Fibroblast of lung (primary cell): ENCODE data around the gene PGAM1. TPM values are rescaled to one million over a fixed set of nuclear protein-coding genes. Genes with fewer than 3 reads are reported as not detected.

Source experiments
- DNase-seq, 2 donors: peaks; one replicate each; pipeline versions ENCODE4 v3.0.0 to v3.0.0-alpha.2; 2010; ENCODE audit warnings: low read depth in 2 of 2
- H2AFZ ChIP-seq: 2 replicates; pipeline ENCODE4 v1.5.1; 2012; ENCODE audit warnings: low read length, control low read depth, inconsistent platforms
- H3K27ac ChIP-seq: 2 replicates; pipeline ENCODE4 v1.5.1; 2011; ENCODE audit warnings: low read length, control low read depth; ENCODE audit not compliant: insufficient read depth
- H3K27me3 ChIP-seq: 2 replicates; pipeline ENCODE4 v1.5.1; 2011; ENCODE audit warnings: mild to moderate bottlenecking, low read length; ENCODE audit not compliant: control insufficient read depth, insufficient read depth
- H3K36me3 ChIP-seq: 2 replicates; pipeline ENCODE4 v1.5.1; 2011; ENCODE audit warnings: low read length; ENCODE audit not compliant: control insufficient read depth, insufficient read depth
- H3K4me1 ChIP-seq: 2 replicates; pipeline ENCODE4 v1.5.1; 2011; ENCODE audit warnings: low read length; ENCODE audit not compliant: control insufficient read depth, insufficient read depth; ENCODE audit errors: extremely low read depth
- H3K4me2 ChIP-seq: 2 replicates; pipeline ENCODE4 v1.5.1; 2011; ENCODE audit warnings: low read length, control low read depth; ENCODE audit not compliant: insufficient read depth; ENCODE audit errors: extremely low read depth
- H3K4me3 ChIP-seq, 4 experiments: fragments of 200-600 bp in 1 of 4; sonication (generic) in 1 of 4; replicated peaks in 1 of 4; 2 replicates each; pipeline ENCODE4 v1.5.1; 2011 to 2016; ENCODE audit warnings: low read length in 4 of 4, low read depth in 3 of 4, mild to moderate bottlenecking in 3 of 4, control low read depth in 2 of 4, inconsistent platforms in 1 of 4, mixed read lengths in 1 of 4; ENCODE audit not compliant: insufficient read depth in 1 of 4; ENCODE audit errors: control extremely low read depth in 1 of 4
- H3K79me2 ChIP-seq: 2 replicates; pipeline ENCODE4 v1.5.1; 2012; ENCODE audit warnings: mild to moderate bottlenecking, low read length, inconsistent platforms; ENCODE audit not compliant: control insufficient read depth, insufficient read depth
- H3K9ac ChIP-seq: 2 replicates; pipeline ENCODE4 v1.5.1; 2011; ENCODE audit warnings: mild to moderate bottlenecking, low read length, control low read depth; ENCODE audit not compliant: insufficient read depth
- H3K9me3 ChIP-seq: 2 replicates; pipeline ENCODE4 v1.5.1; 2012; ENCODE audit warnings: low read depth, low read length; ENCODE audit not compliant: control insufficient read depth, insufficient read depth
- H4K20me1 ChIP-seq: 2 replicates; pipeline ENCODE4 v1.5.1; 2011; ENCODE audit warnings: low read length; ENCODE audit not compliant: control insufficient read depth, insufficient read depth; ENCODE audit errors: extremely low read depth
- EZH2 ChIP-seq: IDR thresholded peaks from 2 replicates; pipeline ENCODE4 v1.5.1; 2012; ENCODE audit warnings: low read length, control low read depth, mild to moderate bottlenecking; ENCODE audit errors: missing control alignments
- polyA plus RNA-seq, 2 donors: library from polyadenylated mRNA; depleted of rRNA in 1 of 2; stranded (reverse) in 1 of 2; unstranded in 1 of 2; fragments of >200 nt; gene quantifications; 2 replicates each; pipeline ENCODE4 v1.2.1, GENCODE V29; 2011 to 2012; ENCODE audit warnings: missing spikeins in 1 of 2
- total RNA-seq: library from RNA; depleted of rRNA; stranded (reverse); fragments of >200 nt; gene quantifications from 2 replicates; pipeline ENCODE4 v1.2.1, GENCODE V29; 2014
- TF ChIP-seq, protein P1 (sequence below), 2 donors: IDR thresholded peaks in 1 of 2; conservative IDR thresholded peaks in 1 of 2; 1 replicate in 1 of 2; 2 replicates in 1 of 2; pipeline ENCODE4 v1.5.1; 2011 to 2012; ENCODE audit warnings: low read length in 2 of 2, control low read depth in 1 of 2, inconsistent platforms in 1 of 2, low read depth in 1 of 2, mild to moderate bottlenecking in 1 of 2

Gene PGAM1
- total and polyA plus RNA-seq, 2 donors (not counting 1 experiment from before 2014, with no cell fraction given) = 209 to 498 TPM

DNA sequence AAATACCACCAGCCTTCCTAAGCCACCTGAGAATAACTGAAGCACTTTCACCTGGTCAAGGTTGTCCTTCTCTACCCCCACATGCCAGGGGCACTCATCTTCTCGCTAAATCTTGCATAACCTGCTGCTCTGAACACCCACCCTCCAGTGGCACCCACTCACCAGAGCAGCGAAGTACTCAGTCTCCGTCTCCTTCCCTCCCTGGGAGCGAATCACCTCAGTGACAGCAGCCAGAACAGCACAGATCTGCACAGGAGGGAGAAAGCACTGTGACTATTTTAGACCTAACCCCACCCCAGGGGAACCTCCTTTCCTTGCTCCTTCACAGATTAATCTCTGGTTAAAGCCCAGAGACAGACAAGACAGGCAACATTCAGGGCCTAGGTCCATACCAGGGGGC, 29.9 kb upstream of the PGAM1 start:
- Histone ChIP-seq H3K27ac (no peak overlapping the region), H3K4me3 (no peak overlapping the region), H3K9ac (no peak overlapping the region), H3K9me3 (no peaks in the 10 kb centered on the region), H3K79me2 (peaks cover 6% of the 10 kb centered on the region), H3K4me1 (no peaks in the 10 kb centered on the region), H3K27me3 (no peaks in the 10 kb centered on the region), H3K36me3 (peaks cover 6% of the 10 kb centered on the region), H4K20me1 (no peaks in the 10 kb centered on the region), H3K4me2 (no peak overlapping the region), H2AFZ (no peak overlapping the region)
- no peak for DNase-seq
- TF ChIP-seq EZH2 = no peak
- TF ChIP-seq, protein P1, sequence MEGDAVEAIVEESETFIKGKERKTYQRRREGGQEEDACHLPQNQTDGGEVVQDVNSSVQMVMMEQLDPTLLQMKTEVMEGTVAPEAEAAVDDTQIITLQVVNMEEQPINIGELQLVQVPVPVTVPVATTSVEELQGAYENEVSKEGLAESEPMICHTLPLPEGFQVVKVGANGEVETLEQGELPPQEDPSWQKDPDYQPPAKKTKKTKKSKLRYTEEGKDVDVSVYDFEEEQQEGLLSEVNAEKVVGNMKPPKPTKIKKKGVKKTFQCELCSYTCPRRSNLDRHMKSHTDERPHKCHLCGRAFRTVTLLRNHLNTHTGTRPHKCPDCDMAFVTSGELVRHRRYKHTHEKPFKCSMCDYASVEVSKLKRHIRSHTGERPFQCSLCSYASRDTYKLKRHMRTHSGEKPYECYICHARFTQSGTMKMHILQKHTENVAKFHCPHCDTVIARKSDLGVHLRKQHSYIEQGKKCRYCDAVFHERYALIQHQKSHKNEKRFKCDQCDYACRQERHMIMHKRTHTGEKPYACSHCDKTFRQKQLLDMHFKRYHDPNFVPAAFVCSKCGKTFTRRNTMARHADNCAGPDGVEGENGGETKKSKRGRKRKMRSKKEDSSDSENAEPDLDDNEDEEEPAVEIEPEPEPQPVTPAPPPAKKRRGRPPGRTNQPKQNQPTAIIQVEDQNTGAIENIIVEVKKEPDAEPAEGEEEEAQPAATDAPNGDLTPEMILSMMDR (conservative IDR thresholded peaks at IDR 0.05 in 1 of 2, IDR thresholded peaks at IDR 0.05 in 1 of 2; ENCODE audit: low read depth in 1 of 2, low read length in 2 of 2) = no peak

DNA sequence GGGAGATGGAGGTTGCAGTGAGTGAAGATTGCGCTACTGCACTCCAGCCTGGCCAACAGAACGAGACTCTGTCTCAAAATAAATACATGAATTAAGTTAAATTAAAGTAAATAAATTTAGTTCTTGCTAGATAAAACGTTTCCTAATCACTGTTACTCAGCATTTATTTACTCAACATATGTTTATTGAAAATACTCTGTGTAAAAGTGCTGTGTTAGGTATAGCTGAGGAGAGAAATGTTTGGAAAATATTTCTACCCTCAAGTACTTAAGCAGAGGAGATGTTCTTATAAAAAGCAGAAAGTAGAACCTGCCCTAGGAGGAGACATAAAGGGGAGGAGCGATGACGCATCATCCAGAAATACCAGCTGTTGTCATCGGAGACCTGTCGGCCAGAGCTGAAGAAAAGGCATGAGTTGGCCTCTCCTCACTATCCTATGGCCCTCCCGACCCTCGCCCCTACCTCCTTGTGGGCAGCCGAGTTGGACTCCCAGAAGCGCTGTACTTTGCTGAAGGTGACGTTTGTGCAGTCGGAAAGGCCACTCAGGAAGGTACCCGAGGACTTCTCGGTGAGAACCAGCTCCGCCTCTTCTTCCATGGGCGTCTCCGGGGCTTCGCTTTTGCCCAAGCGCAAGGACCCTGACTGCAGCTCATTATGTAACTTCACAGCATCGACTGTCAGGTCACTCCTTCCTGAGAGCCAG, 26.0 kb upstream of the PGAM1 start:
- peak overlapping the region; percentile 87 for H3K4me2 ChIP-seq
- peak overlapping the region; percentile 97 for H3K27ac ChIP-seq
- peak overlapping the region; percentile 98 for H3K9ac ChIP-seq
- no peaks in the 10 kb centered on the region for H3K4me1 ChIP-seq
- H3K9me3 ChIP-seq = no peaks in the 10 kb centered on the region
- peak; percentile 71 to 76 for DNase-seq
- H3K4me3 ChIP-seq = peak overlapping the region; percentile 77 to 86 (median 80)
- no peaks in the 10 kb centered on the region for H4K20me1 ChIP-seq
- TF ChIP-seq, protein P1 (conservative IDR thresholded peaks at IDR 0.05 in 1 of 2, IDR thresholded peaks at IDR 0.05 in 1 of 2; ENCODE audit: low read depth in 1 of 2, low read length in 2 of 2) = no peak
- TF ChIP-seq EZH2 = no peak
- peaks cover 6% of the 10 kb centered on the region for H3K79me2 ChIP-seq
- no peak overlapping the region for H2AFZ ChIP-seq
- H3K36me3 ChIP-seq = peaks cover 2% of the 10 kb centered on the region
- H3K27me3 ChIP-seq = no peaks in the 10 kb centered on the region

DNA sequence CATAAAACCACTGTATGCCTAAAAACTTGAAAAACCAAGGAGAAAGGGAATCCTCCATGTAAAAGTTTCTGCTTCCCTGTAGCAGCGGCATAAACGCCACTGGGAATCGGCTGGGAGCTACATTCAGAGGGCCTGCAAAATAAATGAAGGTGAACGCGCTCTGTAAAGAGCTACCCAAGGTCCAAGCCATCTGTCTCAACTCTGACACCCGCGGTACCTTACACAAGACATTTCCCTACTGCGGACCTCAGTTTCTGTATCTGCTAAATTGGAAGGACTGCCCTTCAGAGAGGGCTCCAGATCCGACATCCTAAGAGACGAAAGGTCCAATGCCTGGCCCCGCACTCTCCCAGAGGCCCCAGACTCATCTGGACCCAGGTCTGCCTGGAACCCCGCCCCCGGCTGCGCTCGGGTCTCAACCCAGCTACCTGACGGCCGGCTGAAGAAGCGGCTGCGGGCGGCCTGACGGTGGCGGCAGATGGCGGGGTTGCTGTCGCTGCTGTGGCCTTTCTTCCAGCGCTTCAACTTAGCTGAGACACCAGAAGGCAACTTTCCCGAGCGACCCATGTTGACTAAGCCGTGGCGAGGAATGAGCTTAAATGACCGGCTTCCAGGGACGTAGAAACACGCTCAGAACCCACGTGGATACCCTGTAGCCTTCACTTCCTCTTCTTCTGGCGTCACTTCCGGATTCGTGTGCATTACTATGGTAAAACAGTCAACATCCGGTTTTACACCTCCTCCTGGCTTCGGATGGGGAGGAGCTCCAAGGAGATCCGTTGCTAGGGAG, 25.1 kb upstream of the PGAM1 start, which contains the start of gene RRP12:
RRP12 (minus strand) TSS at position 676 of the 790 bp plus-strand sequence; CDS start at position 567, 109 bp downstream.
- Histone ChIP-seq H4K20me1 (no peaks in the 10 kb centered on the region), H3K4me3 (peak within 1 kb of the TSS; percentile 77 to 86 (median 80)), H2AFZ (peak within 1 kb of the TSS; percentile 64), H3K9ac (peak within 1 kb of the TSS; percentile 98), H3K27me3 (no peaks in the 10 kb centered on the region), H3K27ac (peak within 1 kb of the TSS; percentile 97), H3K4me1 (no peaks in the 10 kb centered on the region), H3K4me2 (peak within 1 kb of the TSS; percentile 87), H3K36me3 (peaks cover 2% of the 10 kb centered on the region), H3K79me2 (peaks cover 6% of the 10 kb centered on the region), H3K9me3 (no peaks in the 10 kb centered on the region)
- TF ChIP-seq EZH2 = no peak
- TF ChIP-seq, protein P1 (conservative IDR thresholded peaks at IDR 0.05 in 1 of 2, IDR thresholded peaks at IDR 0.05 in 1 of 2; ENCODE audit: low read depth in 1 of 2, low read length in 2 of 2) = no peak
- DNase-seq = peak; percentile 98
